Naive B cell (primary cell): ENCODE data around the gene GRID2. TPM values are rescaled to one million over a fixed set of nuclear protein-coding genes. Genes with fewer than 3 reads are reported as not detected.
"Not testable (repeated sequence)": the region's sequence is repeated elsewhere in the genome, so short reads cannot be mapped to it uniquely, and the experiment has no call there.

ENCODE experiments used
- ATAC-seq, 2 donors: fragments of 150-1000 bp; cut with Tn5 transposase; 2 replicates each; pipeline ENCODE4 v1.10.0; 2021; ENCODE audit warnings: low read depth in 2 of 2, mild to moderate bottlenecking in 2 of 2, moderate library complexity in 2 of 2
- DNase-seq: peaks from one replicate; pipeline ENCODE4 v3.0.0; 2022
- H3K27ac Mint-ChIP-seq, 6 donors: one replicate each; pipeline ENCODE4 v1.8.0; 2020 to 2022; ENCODE audit warnings: mild to moderate bottlenecking in 6 of 6, mixed read lengths in 6 of 6, moderate library complexity in 5 of 6, inconsistent platforms in 2 of 6
- H3K27me3 Mint-ChIP-seq, 3 donors: one replicate each; pipeline ENCODE4 v1.8.0; 2021 to 2022; ENCODE audit warnings: mixed read lengths in 3 of 3, mild to moderate bottlenecking in 1 of 3
- H3K36me3 Mint-ChIP-seq, 2 donors: one replicate each; pipeline ENCODE4 v1.8.0; 2020 to 2022; ENCODE audit warnings: mixed read lengths in 2 of 2, inconsistent platforms in 1 of 2, mild to moderate bottlenecking in 1 of 2
- H3K4me1 Mint-ChIP-seq, 3 donors: one replicate each; pipeline ENCODE4 v1.8.0; 2020 to 2022; ENCODE audit warnings: mixed read lengths in 3 of 3, inconsistent platforms in 1 of 3, mild to moderate bottlenecking in 1 of 3, moderate library complexity in 1 of 3
- H3K4me3 Mint-ChIP-seq, 8 donors: one replicate each; pipeline ENCODE4 v1.8.0; 2020 to 2022; ENCODE audit warnings: mild to moderate bottlenecking in 8 of 8, mixed read lengths in 8 of 8, moderate library complexity in 8 of 8, inconsistent platforms in 2 of 8
- H3K9me3 Mint-ChIP-seq, 7 donors: one replicate each; pipeline ENCODE4 v1.8.0; 2020 to 2022; ENCODE audit warnings: mixed read lengths in 7 of 7, mild to moderate bottlenecking in 5 of 7, inconsistent platforms in 2 of 7, moderate library complexity in 1 of 7
- polyA plus RNA-seq, 6 donors: library from polyadenylated mRNA; unstranded; fragments of 300-500 nt; fragmentation: Illumina TruSeq; gene quantifications; one replicate each; pipeline ENCODE4 v1.2.3, GENCODE V29; 2021; ENCODE audit warnings: low read depth in 6 of 6

The GRID2 gene
- polyA plus RNA-seq, 6 donors from 2014 or later: not detected

- no peak for DNase-seq
- Mint-ChIP-seq H3K4me3 (no peak overlapping the region), H3K4me1 (no peaks in the 10 kb centered on the region)
These were observed 102.7 kb downstream of the GRID2 start for GRCh38 chr4:92406488-92406887.

GRCh38 chr4:92421920-92422319 lies 118.2 kb downstream of the GRID2 start:
- no peak for DNase-seq
- no peaks in the 10 kb centered on the region for H3K36me3 Mint-ChIP-seq
- H3K27ac Mint-ChIP-seq: no peak overlapping the region
- no peak overlapping the region for H3K4me3 Mint-ChIP-seq
- no peaks in the 10 kb centered on the region for H3K4me1 Mint-ChIP-seq
- no peaks in the 10 kb centered on the region for H3K27me3 Mint-ChIP-seq
- no peak for ATAC-seq
- H3K9me3 Mint-ChIP-seq: peaks cover 0 to 12% (median 2%) of the 10 kb centered on the region in 7 donors

More at GRCh38 chr4:92406488-92406887, 102.7 kb downstream of the GRID2 start:
- Mint-ChIP-seq H3K27ac (no peak overlapping the region), H3K27me3 (no peaks in the 10 kb centered on the region), H3K9me3 (peaks cover 0 to 6% (median 0%) of the 10 kb centered on the region in 7 donors), H3K36me3 (no peaks in the 10 kb centered on the region)
- no peak for ATAC-seq

GRCh38 chr4:92433272-92433758 lies 129.5 kb downstream of the GRID2 start:
- Mint-ChIP-seq H3K36me3 (no peaks in the 10 kb centered on the region), H3K27me3 (no peaks in the 10 kb centered on the region), H3K4me1 (no peaks in the 10 kb centered on the region), H3K9me3 (peaks cover 0 to 9% (median 3%) of the 10 kb centered on the region in 7 donors), H3K4me3 (no peak overlapping the region), H3K27ac (no peak overlapping the region)
- ATAC-seq: no peak
- no peak for DNase-seq

DNA sequence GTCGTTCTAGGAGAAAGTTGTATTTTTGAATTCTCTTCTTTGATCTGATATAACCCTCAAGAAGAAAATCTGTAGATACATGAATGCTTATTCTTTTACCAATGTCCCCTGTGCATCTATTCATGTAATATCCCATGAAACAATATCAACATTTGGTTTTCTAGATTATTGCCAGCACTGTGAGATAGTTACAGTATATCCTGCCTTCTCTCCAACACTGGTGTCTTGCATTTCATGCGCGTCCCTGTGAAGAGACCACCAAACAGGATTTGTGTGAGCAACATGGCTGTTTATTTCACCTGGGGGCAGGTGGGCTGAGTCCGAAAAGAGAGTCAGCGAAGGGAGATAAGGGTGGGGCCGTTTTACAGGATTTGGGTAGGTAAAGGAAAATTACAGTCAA lies 135.0 kb downstream of the GRID2 start:
- H3K27ac Mint-ChIP-seq, H3K4me1 Mint-ChIP-seq, ATAC-seq, H3K36me3 Mint-ChIP-seq, H3K4me3 Mint-ChIP-seq, DNase-seq, H3K27me3 Mint-ChIP-seq: not testable (repeated sequence)
- peaks cover 0 to 19% (median 6%) of the 10 kb centered on the region in 7 donors for H3K9me3 Mint-ChIP-seq

DNA sequence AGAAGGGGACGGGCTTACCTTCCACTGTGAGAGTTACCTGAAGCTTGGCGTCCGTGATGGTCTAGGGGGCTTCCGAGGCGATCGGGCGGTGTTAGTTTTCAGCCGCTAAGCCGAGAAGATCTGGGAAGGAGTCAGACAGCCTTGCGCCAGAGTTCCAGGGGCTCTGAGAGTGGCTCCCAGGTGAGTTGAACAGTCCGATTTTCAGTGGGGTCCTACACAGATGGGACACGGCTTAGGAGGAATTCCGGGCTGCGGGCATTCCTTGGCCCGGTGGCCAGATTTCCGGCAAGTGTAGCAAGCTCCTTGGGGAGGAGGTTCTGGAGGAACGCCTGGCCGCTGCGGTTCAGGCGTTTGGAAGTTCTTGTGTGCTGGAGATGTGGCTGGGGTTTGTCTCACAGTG lies 138.4 kb downstream of the GRID2 start:
- H3K9me3 Mint-ChIP-seq: peaks cover 0 to 22% (median 8%) of the 10 kb centered on the region in 7 donors
- not testable (repeated sequence) for H3K36me3 Mint-ChIP-seq, H3K4me1 Mint-ChIP-seq, H3K4me3 Mint-ChIP-seq, ATAC-seq, H3K27ac Mint-ChIP-seq, H3K27me3 Mint-ChIP-seq, DNase-seq

DNA sequence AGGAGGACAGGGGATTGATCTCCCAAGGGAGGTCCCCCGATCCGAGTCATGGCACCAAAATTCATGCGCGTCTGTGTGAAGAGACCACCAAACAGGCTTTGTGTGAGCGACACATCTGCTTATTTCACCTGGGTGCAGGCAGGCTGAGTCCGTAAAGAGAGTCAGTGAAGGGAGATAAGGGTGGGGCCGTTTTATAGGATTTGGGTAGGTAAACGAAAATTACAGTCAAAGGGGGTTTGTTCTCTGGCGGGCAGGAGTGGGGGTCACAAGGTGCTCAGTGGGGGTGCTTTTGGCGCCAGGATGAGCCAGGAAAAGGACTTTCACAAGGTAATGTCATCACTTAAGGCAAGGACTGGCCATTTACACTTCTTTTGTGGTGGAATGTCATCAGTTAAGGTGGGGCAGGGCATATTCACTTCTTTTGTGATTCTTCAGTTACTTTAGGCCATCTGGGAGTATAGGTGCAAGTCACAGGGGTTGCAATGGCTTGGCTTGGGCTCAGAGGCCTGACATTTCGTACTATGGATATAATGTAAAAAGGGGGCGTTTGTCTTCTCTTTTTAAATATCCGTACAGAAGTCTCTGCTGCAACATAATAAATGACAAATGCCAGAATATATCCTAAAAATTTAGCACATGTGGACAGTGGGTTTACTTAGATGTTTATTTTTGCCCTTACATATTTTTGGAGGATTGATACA lies 140.5 kb downstream of the GRID2 start:
- DNase-seq, H3K4me1 Mint-ChIP-seq, ATAC-seq, H3K36me3 Mint-ChIP-seq, H3K27me3 Mint-ChIP-seq, H3K27ac Mint-ChIP-seq: not testable (repeated sequence)
- Mint-ChIP-seq H3K4me3 (peak overlapping the region in 1 of 8 donors; percentile 33), H3K9me3 (peaks cover 0 to 22% (median 8%) of the 10 kb centered on the region in 7 donors)

DNA sequence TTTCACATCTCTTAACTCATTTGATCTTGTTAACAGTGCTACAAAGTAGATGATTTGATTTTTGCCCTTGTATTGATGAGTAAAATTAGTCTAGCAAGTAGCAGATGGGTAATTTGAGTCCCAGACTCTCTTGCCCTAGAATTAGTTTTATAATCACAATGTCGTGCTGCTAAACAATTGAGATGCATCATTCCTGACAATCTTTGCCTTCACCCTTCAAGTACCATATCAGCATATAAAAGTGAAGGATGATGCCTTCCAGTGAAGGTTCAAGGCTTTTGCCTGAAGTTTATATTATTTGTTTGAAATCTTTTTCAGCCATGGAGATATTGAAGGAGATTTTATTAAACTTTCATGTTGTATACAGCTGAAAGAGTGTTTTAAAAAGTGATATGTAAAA lies 141.4 kb downstream of the GRID2 start:
- Mint-ChIP-seq H3K27ac (no peak overlapping the region), H3K36me3 (no peaks in the 10 kb centered on the region), H3K27me3 (no peaks in the 10 kb centered on the region), H3K4me1 (no peaks in the 10 kb centered on the region), H3K4me3 (no peak overlapping the region), H3K9me3 (peaks cover 0 to 22% (median 8%) of the 10 kb centered on the region in 7 donors)
- DNase-seq (no peak), ATAC-seq (no peak)

DNA sequence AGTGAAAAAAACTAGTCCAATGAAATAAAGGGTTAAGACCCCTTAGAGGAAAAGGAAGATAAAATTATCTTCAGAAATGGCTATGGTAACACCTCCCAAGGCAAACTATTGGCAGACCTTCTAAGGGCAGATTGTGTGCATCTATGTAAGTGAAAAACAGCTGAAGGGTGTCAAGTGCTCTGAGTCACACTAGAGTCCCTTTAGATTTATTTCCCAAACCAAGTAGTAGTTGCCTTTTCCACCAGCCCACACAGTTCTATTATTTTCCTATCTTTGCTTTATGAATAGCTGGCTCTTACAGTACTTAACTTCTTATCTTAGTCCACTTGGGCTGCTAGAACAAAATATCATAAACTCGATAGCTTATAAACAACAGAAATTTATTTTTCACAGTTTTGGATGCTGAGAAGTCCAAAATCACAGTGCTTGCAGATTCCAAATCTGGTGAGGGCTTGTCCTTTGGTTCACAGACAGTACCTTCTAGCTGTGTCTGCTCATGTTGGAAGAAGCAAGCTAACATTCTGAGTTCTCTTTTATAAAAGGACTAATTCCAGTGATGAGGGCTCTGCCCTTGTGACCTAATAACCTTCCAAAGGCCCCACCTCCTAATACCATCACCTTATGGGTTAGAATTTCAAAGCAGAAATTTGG lies 143.6 kb downstream of the GRID2 start:
- DNase-seq (no peak), ATAC-seq (no peak)
- no peaks in the 10 kb centered on the region for H3K27me3 Mint-ChIP-seq
- no peak overlapping the region for H3K27ac Mint-ChIP-seq
- H3K4me3 Mint-ChIP-seq: no peak overlapping the region
- peaks cover 0 to 11% (median 5%) of the 10 kb centered on the region in 7 donors for H3K9me3 Mint-ChIP-seq
- no peaks in the 10 kb centered on the region for H3K4me1 Mint-ChIP-seq
- H3K36me3 Mint-ChIP-seq: no peaks in the 10 kb centered on the region

DNA sequence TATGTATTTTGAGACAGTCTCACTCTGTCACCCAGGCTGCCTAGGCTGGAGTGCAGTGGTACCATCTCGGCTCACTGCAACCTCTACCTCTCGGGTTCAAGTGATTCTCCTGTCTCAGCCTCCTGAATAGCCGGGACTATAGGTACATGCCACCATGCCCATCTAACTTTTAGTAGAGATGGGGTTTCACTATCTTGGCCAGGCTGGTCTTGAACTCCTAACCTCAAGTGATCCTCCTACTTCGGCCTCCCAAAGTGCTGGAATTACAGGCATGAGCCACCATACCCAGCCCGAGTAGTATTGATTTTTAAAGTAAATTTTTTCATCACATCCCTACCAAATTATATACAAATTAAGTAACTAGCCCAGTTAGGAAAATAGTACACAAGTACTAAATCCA lies 144.4 kb downstream of the GRID2 start:
- not testable (repeated sequence) for H3K27ac Mint-ChIP-seq, H3K36me3 Mint-ChIP-seq, DNase-seq, H3K4me1 Mint-ChIP-seq, H3K4me3 Mint-ChIP-seq, H3K27me3 Mint-ChIP-seq, H3K9me3 Mint-ChIP-seq, ATAC-seq

GRCh38 chr4:92450694-92451093 lies 146.9 kb downstream of the GRID2 start:
- Mint-ChIP-seq H3K4me3 (no peak overlapping the region), H3K36me3 (no peaks in the 10 kb centered on the region), H3K27ac (no peak overlapping the region), H3K27me3 (peaks cover 0 to 4% (median 0%) of the 10 kb centered on the region in 3 donors), H3K9me3 (peaks cover 0 to 5% (median 3%) of the 10 kb centered on the region in 7 donors), H3K4me1 (no peaks in the 10 kb centered on the region)
- ATAC-seq (no peak), DNase-seq (no peak)

DNA sequence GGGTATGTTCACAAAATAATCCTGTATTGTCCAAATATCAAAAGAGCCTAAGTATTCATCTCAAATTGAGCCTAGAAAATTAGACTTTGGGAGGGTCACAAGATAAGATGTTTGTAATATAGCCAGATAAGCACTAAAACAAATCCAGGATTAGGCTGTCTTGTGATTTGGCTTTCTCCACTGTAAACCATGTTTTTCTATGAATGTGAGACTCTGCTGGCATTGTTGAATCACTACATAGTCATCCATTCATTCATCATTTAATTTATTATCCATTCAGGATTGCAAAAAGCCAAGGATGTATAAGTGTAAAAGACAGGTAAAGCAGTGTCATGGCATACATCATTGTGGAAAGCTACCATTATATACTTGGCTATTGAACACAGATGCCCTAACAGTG lies 148.0 kb downstream of the GRID2 start:
- Mint-ChIP-seq H3K9me3 (peaks cover 0 to 5% (median 0%) of the 10 kb centered on the region in 7 donors), H3K4me1 (no peaks in the 10 kb centered on the region), H3K36me3 (no peaks in the 10 kb centered on the region), H3K27ac (no peak overlapping the region), H3K27me3 (peaks cover 0 to 4% (median 0%) of the 10 kb centered on the region in 3 donors), H3K4me3 (no peak overlapping the region)
- DNase-seq: no peak
- ATAC-seq: no peak

GRCh38 chr4:92452383-92452782 lies 148.6 kb downstream of the GRID2 start:
- not testable (repeated sequence) for H3K4me1 Mint-ChIP-seq, H3K9me3 Mint-ChIP-seq, H3K27ac Mint-ChIP-seq, ATAC-seq, H3K27me3 Mint-ChIP-seq, H3K36me3 Mint-ChIP-seq, DNase-seq, H3K4me3 Mint-ChIP-seq

DNA sequence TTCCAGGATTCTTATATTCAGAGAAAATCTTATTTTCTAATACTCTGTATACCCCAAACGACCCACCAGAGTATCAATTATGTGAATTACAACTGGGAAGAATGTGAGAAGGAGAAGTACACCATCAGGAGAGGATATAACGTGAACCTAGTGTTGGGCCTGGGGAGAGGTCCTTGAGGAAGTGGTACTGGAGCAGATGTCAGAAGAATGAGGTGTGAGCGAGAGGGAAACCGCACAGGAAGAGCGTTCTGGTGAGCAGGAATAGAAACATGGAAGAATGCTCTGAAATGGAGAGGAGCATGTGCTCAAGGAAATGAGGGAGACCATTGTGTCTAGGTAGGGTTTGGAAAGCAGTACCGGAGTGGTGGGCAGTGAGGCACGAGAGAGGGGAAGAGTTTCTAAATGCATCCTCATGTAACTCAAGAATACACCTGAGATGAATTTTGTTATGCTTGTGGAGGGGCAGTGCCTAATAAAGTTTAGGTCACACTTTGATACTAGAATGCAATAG lies 151.6 kb downstream of the GRID2 start:
- H3K9me3 Mint-ChIP-seq: peaks cover 0 to 5% (median 0%) of the 10 kb centered on the region in 7 donors

DNA sequence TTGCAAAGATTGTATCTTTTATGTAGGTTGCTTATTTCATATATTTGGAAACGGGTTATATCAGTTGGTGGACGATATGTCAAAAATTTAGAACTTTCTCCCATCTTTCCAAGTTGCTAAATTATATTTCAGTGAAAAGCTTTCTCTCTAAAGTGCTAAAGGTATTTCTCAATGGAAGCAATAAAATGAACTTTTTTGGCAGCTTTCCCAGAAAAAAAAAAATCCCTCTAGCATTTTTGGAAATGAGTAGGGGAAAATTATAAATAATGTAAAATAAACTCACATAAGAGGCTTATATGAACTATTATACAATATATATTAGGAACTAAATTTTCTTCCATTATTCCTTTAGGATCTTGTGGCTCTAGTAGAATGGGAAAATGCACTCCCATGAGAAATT lies 152.2 kb downstream of the GRID2 start:
- ATAC-seq (no peak), DNase-seq (no peak)
- Mint-ChIP-seq H3K27me3 (peaks cover 0 to 4% (median 0%) of the 10 kb centered on the region in 3 donors), H3K4me3 (no peak overlapping the region), H3K27ac (no peak overlapping the region), H3K4me1 (no peaks in the 10 kb centered on the region), H3K36me3 (no peaks in the 10 kb centered on the region), H3K9me3 (peaks cover 0 to 5% (median 0%) of the 10 kb centered on the region in 7 donors)

More for the DNA sequence above, 151.6 kb downstream of the GRID2 start:
- H3K36me3 Mint-ChIP-seq: no peaks in the 10 kb centered on the region
- ATAC-seq (no peak), DNase-seq (no peak)
- H3K4me3 Mint-ChIP-seq: no peak overlapping the region
- H3K4me1 Mint-ChIP-seq: no peaks in the 10 kb centered on the region
- no peak overlapping the region for H3K27ac Mint-ChIP-seq
- peaks cover 0 to 4% (median 0%) of the 10 kb centered on the region in 3 donors for H3K27me3 Mint-ChIP-seq
